Liver (tissue), 9 donors: Measurements from ENCODE around the gene KCNA10. TPM values are rescaled to one million over a fixed set of nuclear protein-coding genes. Genes with fewer than 3 reads are reported as not detected.

ENCODE experiments used
- DNase-seq: peaks from one replicate; pipeline ENCODE4 v3.0.0-alpha.2; 2017; ENCODE audit warnings: low spot score
- H3K27ac ChIP-seq, 2 donors: one replicate each; pipeline ENCODE4 v1.7.0; 2013; ENCODE audit warnings: inconsistent platforms in 2 of 2, low read length in 2 of 2, control low read depth in 1 of 2, low read depth in 1 of 2, mild to moderate bottlenecking in 1 of 2
- H3K27me3 ChIP-seq, 4 donors: one replicate each; pipeline versions ENCODE4 v1.6.1 to v1.7.0; 2013; ENCODE audit warnings: low read length in 3 of 4, inconsistent platforms in 1 of 4, mild to moderate bottlenecking in 1 of 4, moderate library complexity in 1 of 4; ENCODE audit not compliant: control insufficient read depth in 4 of 4, insufficient read depth in 4 of 4
- H3K36me3 ChIP-seq, 4 donors: one replicate each; pipeline versions ENCODE4 v1.6.1 to v1.7.0; 2013; ENCODE audit warnings: low read length in 3 of 4, mild to moderate bottlenecking in 3 of 4, low read depth in 1 of 4, moderate library complexity in 1 of 4; ENCODE audit not compliant: control insufficient read depth in 4 of 4, insufficient read depth in 3 of 4
- H3K4me1 ChIP-seq, 4 donors: one replicate each; pipeline versions ENCODE4 v1.6.1 to v1.7.0; 2013; ENCODE audit warnings: low read length in 3 of 4, mild to moderate bottlenecking in 3 of 4, moderate library complexity in 1 of 4; ENCODE audit not compliant: control insufficient read depth in 4 of 4, insufficient read depth in 4 of 4
- H3K4me3 ChIP-seq, 3 donors: one replicate each; pipeline versions ENCODE4 v1.6.1 to v1.7.0; 2013; ENCODE audit warnings: low read length in 3 of 3, control low read depth in 1 of 3, low read depth in 1 of 3, mild to moderate bottlenecking in 1 of 3
- H3K9ac ChIP-seq, 2 donors: one replicate each; pipeline ENCODE4 v1.7.0; 2013; ENCODE audit warnings: low read length in 2 of 2, mild to moderate bottlenecking in 2 of 2, moderate library complexity in 2 of 2, control low read depth in 1 of 2, low read depth in 1 of 2
- H3K9me3 ChIP-seq, 4 donors: one replicate each; pipeline versions ENCODE4 v1.6.1 to v1.7.0; 2013; ENCODE audit warnings: low read length in 3 of 4; ENCODE audit not compliant: control insufficient read depth in 4 of 4
- FOXA1 ChIP-seq: IDR thresholded peaks from 2 replicates; pipeline ENCODE4 v1.6.1; 2016; ENCODE audit warnings: antibody characterized with exemption
- FOXA2 ChIP-seq: IDR thresholded peaks from 2 replicates; pipeline ENCODE4 v1.6.1; 2016; ENCODE audit warnings: antibody characterized with exemption
- GABPA ChIP-seq, 2 donors: IDR thresholded peaks in 1 of 2; conservative IDR thresholded peaks in 1 of 2; 2 replicates each; pipeline ENCODE4 v1.6.1; 2016; ENCODE audit warnings: antibody characterized with exemption in 2 of 2, mild to moderate bottlenecking in 1 of 2, moderate library complexity in 1 of 2
- HNF4A ChIP-seq, 2 donors: conservative IDR thresholded peaks; 2 replicates each; pipeline ENCODE4 v1.6.1; 2016; ENCODE audit warnings: antibody characterized with exemption in 2 of 2, mild to moderate bottlenecking in 2 of 2
- HNF4G ChIP-seq: IDR thresholded peaks from 2 replicates; pipeline ENCODE4 v1.6.1; 2016; ENCODE audit warnings: antibody characterized with exemption
- NR2F2 ChIP-seq: IDR thresholded peaks from 2 replicates; pipeline ENCODE4 v1.6.1; 2016; ENCODE audit warnings: antibody characterized with exemption
- RAD21 ChIP-seq, 2 donors: IDR thresholded peaks; 2 replicates each; pipeline ENCODE4 v1.6.1; 2016; ENCODE audit warnings: antibody characterized with exemption in 2 of 2, mild to moderate bottlenecking in 2 of 2
- RXRA ChIP-seq, 2 donors: IDR thresholded peaks; 2 replicates each; pipeline ENCODE4 v1.6.1; 2017 to 2018; ENCODE audit warnings: antibody characterized with exemption in 2 of 2, mild to moderate bottlenecking in 1 of 2
- YY1 ChIP-seq: IDR thresholded peaks from 2 replicates; pipeline ENCODE4 v1.6.1; 2016; ENCODE audit warnings: antibody characterized with exemption, mild to moderate bottlenecking
- WGBS: extraction: QIAGEN DNeasy Blood & Tissue Kit; methylation state at CpG from one replicate; pipeline ENCODE4 v1.1.7; 2013; 5-methylcytosine and 5-hydroxymethylcytosine counted together
- polyA plus RNA-seq, 2 donors: library from polyadenylated mRNA; stranded (reverse) in 1 of 2; unstranded in 1 of 2; fragments of 200-250 nt in 1 of 2; fragments of >200 nt in 1 of 2; fragmentation: Nextera tagmentation in 1 of 2; extraction: Ambion mirVana in 1 of 2; gene quantifications; one replicate each; pipeline versions ENCODE4 v1.2.1 to v1.2.3, GENCODE V29; 2013 to 2015
- total RNA-seq, 2 donors: library from RNA; depleted of rRNA; stranded (reverse); fragments of >200 nt; gene quantifications; one replicate each; pipeline ENCODE4 v1.2.3, GENCODE V29; 2014
- TF ChIP-seq, protein P1 (sequence below): IDR thresholded peaks from 2 replicates; pipeline ENCODE4 v1.6.1; 2016; ENCODE audit warnings: antibody characterized with exemption
- TF ChIP-seq, protein P2 (sequence below): IDR thresholded peaks from 2 replicates; pipeline ENCODE4 v1.6.1; 2016; ENCODE audit warnings: antibody characterized with exemption, mild to moderate bottlenecking
- TF ChIP-seq, protein P3 (sequence below): IDR thresholded peaks from 2 replicates; pipeline ENCODE4 v1.6.1; 2016; ENCODE audit warnings: antibody characterized with exemption
- TF ChIP-seq, protein P4 (sequence below): IDR thresholded peaks from 2 replicates; pipeline ENCODE4 v1.6.1; 2016; ENCODE audit warnings: antibody characterized with exemption
- donor health status: healthy.
- donor health status: healthy.
- donor health status: healthy.
- donor health status: healthy.
- donor health status: healthy.

The KCNA10 gene
- total and polyA plus RNA-seq, 4 donors = not detected

DNA sequence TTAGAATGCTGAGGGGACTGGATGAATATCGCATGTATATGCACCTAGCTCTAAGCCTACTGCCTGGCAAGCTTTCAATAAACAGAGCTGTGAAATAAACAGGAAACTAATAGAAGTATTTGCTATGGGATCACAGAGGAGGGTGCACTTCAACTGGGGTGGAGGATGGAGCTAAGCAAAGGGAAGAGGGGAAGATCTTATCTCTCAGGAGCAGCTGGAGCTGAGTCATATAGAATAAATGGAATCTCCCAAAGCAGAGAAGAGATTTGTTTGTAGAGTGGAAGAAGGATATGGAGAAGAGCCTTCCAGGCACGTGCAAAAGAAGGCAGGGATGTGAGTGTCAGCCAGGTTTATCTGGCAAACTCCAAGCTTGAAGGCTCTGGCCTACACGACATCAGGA, 17.0 kb upstream of the KCNA10 start:
- no peak for DNase-seq

DNA sequence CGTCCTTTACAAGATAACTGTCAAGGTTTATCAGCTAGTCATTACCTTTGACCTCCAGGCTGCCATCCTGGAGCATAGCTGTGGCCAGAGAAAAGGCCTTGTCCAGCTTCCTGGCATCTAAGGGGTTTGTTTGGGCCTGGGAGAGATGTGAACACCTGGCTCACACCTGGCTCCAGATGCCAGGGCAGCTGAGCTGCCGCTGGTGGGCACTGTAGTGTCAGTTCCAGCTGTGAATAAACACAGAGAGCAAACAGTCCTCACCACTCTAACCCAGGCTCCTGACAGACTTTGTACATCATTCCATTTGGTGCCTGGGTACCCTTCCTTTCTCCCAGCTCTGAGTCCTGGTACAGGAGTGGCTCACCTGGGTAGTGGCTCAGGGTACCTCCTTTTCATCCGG, 14.3 kb upstream of the KCNA10 start:
- no peak for DNase-seq
- Histone ChIP-seq H3K36me3 (no peaks in the 10 kb centered on the region), H3K27ac (no peak overlapping the region), H3K9me3 (no peaks in the 10 kb centered on the region), H3K4me3 (no peak overlapping the region), H3K9ac (no peak overlapping the region), H3K27me3 (peaks cover 0 to 3% (median 1%) of the 10 kb centered on the region in 4 donors), H3K4me1 (no peaks in the 10 kb centered on the region)
- TF ChIP-seq FOXA2 = no peak
- no peak for TF ChIP-seq FOXA1
- TF ChIP-seq YY1 = no peak
- TF ChIP-seq HNF4G = no peak
- TF ChIP-seq, protein P1, sequence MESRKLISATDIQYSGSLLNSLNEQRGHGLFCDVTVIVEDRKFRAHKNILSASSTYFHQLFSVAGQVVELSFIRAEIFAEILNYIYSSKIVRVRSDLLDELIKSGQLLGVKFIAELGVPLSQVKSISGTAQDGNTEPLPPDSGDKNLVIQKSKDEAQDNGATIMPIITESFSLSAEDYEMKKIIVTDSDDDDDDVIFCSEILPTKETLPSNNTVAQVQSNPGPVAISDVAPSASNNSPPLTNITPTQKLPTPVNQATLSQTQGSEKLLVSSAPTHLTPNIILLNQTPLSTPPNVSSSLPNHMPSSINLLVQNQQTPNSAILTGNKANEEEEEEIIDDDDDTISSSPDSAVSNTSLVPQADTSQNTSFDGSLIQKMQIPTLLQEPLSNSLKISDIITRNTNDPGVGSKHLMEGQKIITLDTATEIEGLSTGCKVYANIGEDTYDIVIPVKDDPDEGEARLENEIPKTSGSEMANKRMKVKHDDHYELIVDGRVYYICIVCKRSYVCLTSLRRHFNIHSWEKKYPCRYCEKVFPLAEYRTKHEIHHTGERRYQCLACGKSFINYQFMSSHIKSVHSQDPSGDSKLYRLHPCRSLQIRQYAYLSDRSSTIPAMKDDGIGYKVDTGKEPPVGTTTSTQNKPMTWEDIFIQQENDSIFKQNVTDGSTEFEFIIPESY = no peak
- TF ChIP-seq, protein P2, sequence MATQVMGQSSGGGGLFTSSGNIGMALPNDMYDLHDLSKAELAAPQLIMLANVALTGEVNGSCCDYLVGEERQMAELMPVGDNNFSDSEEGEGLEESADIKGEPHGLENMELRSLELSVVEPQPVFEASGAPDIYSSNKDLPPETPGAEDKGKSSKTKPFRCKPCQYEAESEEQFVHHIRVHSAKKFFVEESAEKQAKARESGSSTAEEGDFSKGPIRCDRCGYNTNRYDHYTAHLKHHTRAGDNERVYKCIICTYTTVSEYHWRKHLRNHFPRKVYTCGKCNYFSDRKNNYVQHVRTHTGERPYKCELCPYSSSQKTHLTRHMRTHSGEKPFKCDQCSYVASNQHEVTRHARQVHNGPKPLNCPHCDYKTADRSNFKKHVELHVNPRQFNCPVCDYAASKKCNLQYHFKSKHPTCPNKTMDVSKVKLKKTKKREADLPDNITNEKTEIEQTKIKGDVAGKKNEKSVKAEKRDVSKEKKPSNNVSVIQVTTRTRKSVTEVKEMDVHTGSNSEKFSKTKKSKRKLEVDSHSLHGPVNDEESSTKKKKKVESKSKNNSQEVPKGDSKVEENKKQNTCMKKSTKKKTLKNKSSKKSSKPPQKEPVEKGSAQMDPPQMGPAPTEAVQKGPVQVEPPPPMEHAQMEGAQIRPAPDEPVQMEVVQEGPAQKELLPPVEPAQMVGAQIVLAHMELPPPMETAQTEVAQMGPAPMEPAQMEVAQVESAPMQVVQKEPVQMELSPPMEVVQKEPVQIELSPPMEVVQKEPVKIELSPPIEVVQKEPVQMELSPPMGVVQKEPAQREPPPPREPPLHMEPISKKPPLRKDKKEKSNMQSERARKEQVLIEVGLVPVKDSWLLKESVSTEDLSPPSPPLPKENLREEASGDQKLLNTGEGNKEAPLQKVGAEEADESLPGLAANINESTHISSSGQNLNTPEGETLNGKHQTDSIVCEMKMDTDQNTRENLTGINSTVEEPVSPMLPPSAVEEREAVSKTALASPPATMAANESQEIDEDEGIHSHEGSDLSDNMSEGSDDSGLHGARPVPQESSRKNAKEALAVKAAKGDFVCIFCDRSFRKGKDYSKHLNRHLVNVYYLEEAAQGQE = no peak
- no peak for TF ChIP-seq GABPA (IDR thresholded peaks at IDR 0.05 in 1 of 2, conservative IDR thresholded peaks at IDR 0.05 in 1 of 2)
- 40% methylated on average over 3 of the region's 3 CpGs for WGBS

More for the DNA sequence above, 17.0 kb upstream of the KCNA10 start:
- Histone ChIP-seq H3K9me3 (no peaks in the 10 kb centered on the region), H3K36me3 (no peaks in the 10 kb centered on the region), H3K9ac (no peak overlapping the region), H3K4me1 (no peaks in the 10 kb centered on the region), H3K4me3 (no peak overlapping the region), H3K27ac (no peak overlapping the region), H3K27me3 (peaks cover 0 to 3% (median 0%) of the 10 kb centered on the region in 4 donors)
- WGBS = 59% methylated on average over 3 of the region's 3 CpGs
- TF ChIP-seq, protein P3, sequence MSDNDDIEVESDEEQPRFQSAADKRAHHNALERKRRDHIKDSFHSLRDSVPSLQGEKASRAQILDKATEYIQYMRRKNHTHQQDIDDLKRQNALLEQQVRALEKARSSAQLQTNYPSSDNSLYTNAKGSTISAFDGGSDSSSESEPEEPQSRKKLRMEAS = no peak
- no peak for TF ChIP-seq RXRA (IDR thresholded peaks at IDR 0.05)
- TF ChIP-seq GABPA (IDR thresholded peaks at IDR 0.05 in 1 of 2, conservative IDR thresholded peaks at IDR 0.05 in 1 of 2) = no peak
- TF ChIP-seq, protein P1 = no peak
- TF ChIP-seq FOXA1 = no peak
- TF ChIP-seq, protein P2 = no peak
- TF ChIP-seq NR2F2 = no peak
- no peak for TF ChIP-seq RAD21 (IDR thresholded peaks at IDR 0.05)
- TF ChIP-seq, protein P4, sequence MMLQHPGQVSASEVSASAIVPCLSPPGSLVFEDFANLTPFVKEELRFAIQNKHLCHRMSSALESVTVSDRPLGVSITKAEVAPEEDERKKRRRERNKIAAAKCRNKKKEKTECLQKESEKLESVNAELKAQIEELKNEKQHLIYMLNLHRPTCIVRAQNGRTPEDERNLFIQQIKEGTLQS = no peak
- TF ChIP-seq HNF4A (conservative IDR thresholded peaks at IDR 0.05) = no peak
- TF ChIP-seq YY1 = no peak
- no peak for TF ChIP-seq FOXA2
